H1 (cell line): ENCODE data around the gene HIPK2.

ENCODE experiments used
- EP300 ChIP-seq, 2 experiments: IDR thresholded peaks; 1 replicate in 1 of 2; 2 replicates in 1 of 2; pipeline ENCODE4 v1.6.1; 2011 to 2012; ENCODE audit warnings: low read depth in 2 of 2, low read length in 2 of 2, mild to moderate bottlenecking in 2 of 2, borderline replicate concordance in 1 of 2, inconsistent platforms in 1 of 2, moderate library complexity in 1 of 2
- EZH2 ChIP-seq: fragments of 200-600 bp; sonication (generic); IDR thresholded peaks from 2 replicates; pipeline ENCODE4 v1.7.1; 2012; ENCODE audit warnings: low read depth, mild to moderate bottlenecking, moderate library complexity, low read length, inconsistent platforms; ENCODE audit not compliant: severe bottlenecking
- GABPA ChIP-seq: IDR thresholded peaks from 2 replicates; pipeline ENCODE4 v1.6.1; 2011; ENCODE audit warnings: mild to moderate bottlenecking, low read length, moderate library complexity, borderline replicate concordance; ENCODE audit not compliant: insufficient read depth
- JUN ChIP-seq: IDR thresholded peaks from 2 replicates; pipeline ENCODE4 v1.6.1; 2011; ENCODE audit warnings: low read depth, mild to moderate bottlenecking, improper control_type of control experiment, low read length
- POLR2A ChIP-seq, 2 experiments: IDR thresholded peaks; 1 replicate in 1 of 2; 2 replicates in 1 of 2; pipeline ENCODE4 v1.6.1; 2011; ENCODE audit warnings: low read depth in 2 of 2, low read length in 2 of 2, mild to moderate bottlenecking in 2 of 2; ENCODE audit errors: control extremely low read depth in 1 of 2
- RNF2 ChIP-seq: fragments of 200-900, 300-1000 bp; sonication (generic); IDR thresholded peaks from 2 replicates; pipeline ENCODE4 v1.7.1; 2016; ENCODE audit warnings: borderline replicate concordance, low read depth, mild to moderate bottlenecking, antibody characterized with exemption, low read length; ENCODE audit not compliant: poor library complexity, severe bottlenecking; ENCODE audit errors: missing control alignments
- SIX5 ChIP-seq: IDR thresholded peaks from 2 replicates; pipeline ENCODE4 v1.6.1; 2011; ENCODE audit warnings: mild to moderate bottlenecking, low read depth, low read length
- SP1 ChIP-seq: IDR thresholded peaks from 2 replicates; pipeline ENCODE4 v1.6.1; 2011; ENCODE audit warnings: low read depth, low read length
- SRF ChIP-seq: IDR thresholded peaks from 2 replicates; pipeline ENCODE4 v1.6.1; 2011; ENCODE audit warnings: mild to moderate bottlenecking, low read depth, low read length, moderate library complexity
- ZNF274 ChIP-seq: IDR thresholded peaks from 2 replicates; pipeline ENCODE4 v1.7.0; 2012; ENCODE audit warnings: low read length, borderline replicate concordance; ENCODE audit errors: extremely low read depth
- TF ChIP-seq, protein P1 (sequence below): IDR thresholded peaks from 2 replicates; pipeline ENCODE4 v1.6.1; 2011; ENCODE audit warnings: low read depth, mild to moderate bottlenecking, low read length; ENCODE audit not compliant: insufficient read depth
- TF ChIP-seq, protein P2 (sequence below), 3 experiments: IDR thresholded peaks; 1 replicate in 2 of 3; 2 replicates in 1 of 3; pipeline versions ENCODE4 v1.5.1 to v1.6.1; 2011; ENCODE audit warnings: low read length in 3 of 3, mild to moderate bottlenecking in 3 of 3, inconsistent platforms in 2 of 3, low read depth in 1 of 3, moderate library complexity in 1 of 3; ENCODE audit not compliant: insufficient read depth in 1 of 3; ENCODE audit errors: control extremely low read depth in 1 of 3
- TF ChIP-seq, protein P3 (sequence below): IDR thresholded peaks from 2 replicates; pipeline ENCODE4 v1.6.1; 2012; ENCODE audit warnings: inconsistent platforms

DNA sequence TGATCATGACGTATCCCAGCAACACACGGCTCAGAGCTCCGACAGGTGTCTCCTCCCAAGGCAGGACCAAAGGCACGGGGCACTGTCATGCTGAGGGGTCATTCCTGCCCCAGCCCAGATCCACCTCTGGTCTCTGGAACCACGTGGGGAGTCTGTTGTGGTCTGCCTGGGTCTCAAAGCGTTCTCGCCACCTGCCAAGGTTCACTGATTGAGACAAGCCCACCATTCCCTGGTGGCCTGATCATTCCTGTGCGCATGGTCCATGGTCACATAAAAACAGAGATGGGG, 83.5 kb downstream of the HIPK2 start:
- TF ChIP-seq SRF (no peak), JUN (no peak), GABPA (no peak), POLR2A (IDR thresholded peaks at IDR 0.05; ENCODE audit: control extremely low read depth in 1 of 2, low read depth in 2 of 2, low read length in 2 of 2) (no peak), EP300 (IDR thresholded peaks at IDR 0.05; ENCODE audit: borderline replicate concordance in 1 of 2, low read depth in 2 of 2, low read length in 2 of 2) (no peak), RNF2 (no peak), SIX5 (no peak), SP1 (no peak), EZH2 (no peak), ZNF274 (no peak)
- TF ChIP-seq, protein P1, sequence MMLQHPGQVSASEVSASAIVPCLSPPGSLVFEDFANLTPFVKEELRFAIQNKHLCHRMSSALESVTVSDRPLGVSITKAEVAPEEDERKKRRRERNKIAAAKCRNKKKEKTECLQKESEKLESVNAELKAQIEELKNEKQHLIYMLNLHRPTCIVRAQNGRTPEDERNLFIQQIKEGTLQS: no peak
- TF ChIP-seq, protein P2, sequence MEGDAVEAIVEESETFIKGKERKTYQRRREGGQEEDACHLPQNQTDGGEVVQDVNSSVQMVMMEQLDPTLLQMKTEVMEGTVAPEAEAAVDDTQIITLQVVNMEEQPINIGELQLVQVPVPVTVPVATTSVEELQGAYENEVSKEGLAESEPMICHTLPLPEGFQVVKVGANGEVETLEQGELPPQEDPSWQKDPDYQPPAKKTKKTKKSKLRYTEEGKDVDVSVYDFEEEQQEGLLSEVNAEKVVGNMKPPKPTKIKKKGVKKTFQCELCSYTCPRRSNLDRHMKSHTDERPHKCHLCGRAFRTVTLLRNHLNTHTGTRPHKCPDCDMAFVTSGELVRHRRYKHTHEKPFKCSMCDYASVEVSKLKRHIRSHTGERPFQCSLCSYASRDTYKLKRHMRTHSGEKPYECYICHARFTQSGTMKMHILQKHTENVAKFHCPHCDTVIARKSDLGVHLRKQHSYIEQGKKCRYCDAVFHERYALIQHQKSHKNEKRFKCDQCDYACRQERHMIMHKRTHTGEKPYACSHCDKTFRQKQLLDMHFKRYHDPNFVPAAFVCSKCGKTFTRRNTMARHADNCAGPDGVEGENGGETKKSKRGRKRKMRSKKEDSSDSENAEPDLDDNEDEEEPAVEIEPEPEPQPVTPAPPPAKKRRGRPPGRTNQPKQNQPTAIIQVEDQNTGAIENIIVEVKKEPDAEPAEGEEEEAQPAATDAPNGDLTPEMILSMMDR (IDR thresholded peaks at IDR 0.05; ENCODE audit: control extremely low read depth in 1 of 3, insufficient read depth in 1 of 3, low read depth in 1 of 3, low read length in 3 of 3): no peak
- TF ChIP-seq, protein P3, sequence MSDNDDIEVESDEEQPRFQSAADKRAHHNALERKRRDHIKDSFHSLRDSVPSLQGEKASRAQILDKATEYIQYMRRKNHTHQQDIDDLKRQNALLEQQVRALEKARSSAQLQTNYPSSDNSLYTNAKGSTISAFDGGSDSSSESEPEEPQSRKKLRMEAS: no peak
